ENCODE data around the gene SPEN.

Gene SPEN

GRCh38 chr1:15885701-15886610 lies 38.4 kb downstream of the SPEN start:
- Histone ChIP-seq H3K4me1 (ENCODE audit: control insufficient read depth, insufficient read depth, low read length) (peaks cover 17% of the 10 kb centered on the region), H3K9me3 (ENCODE audit: control insufficient read depth, insufficient read depth, low read depth, low read length) (no peaks in the 10 kb centered on the region), H3K27ac (ENCODE audit: extremely low read depth, low read depth, low read length) (peak overlapping the region; percentile 70), H3K4me3 (ENCODE audit: low read depth, low read length) (peak overlapping the region; percentile 32), H3K36me3 (ENCODE audit: control insufficient read depth in 2 of 2, insufficient read depth in 1 of 2, low read length in 2 of 2) (peaks cover 15 to 42% of the 10 kb centered on the region in 2 experiments; a peak in 2 of 3 replicates)
- POLR2A ChIA-PET = interaction anchor here (0.6 to 2.2 kb wide), 7 partner anchors 25 to 91 kb away, joined by 3 to 15 read pairs (median 8); partner anchors contain the start of gene SPEN
- CTCF ChIA-PET = interaction anchor here (0.6 to 1.7 kb wide), 4 partner anchors 9 to 94 kb away, joined by 3 to 7 read pairs (median 4); no protein-coding TSS in a partner anchor
- no peak for TF ChIP-seq ZNF16 (tag by site-specific recombination; IDR thresholded peaks at IDR 0.05; ENCODE audit: low read depth)
- TF ChIP-seq ZFP3 (tag by site-specific recombination; IDR thresholded peaks at IDR 0.05; ENCODE audit: low read depth) = no peak
- no peak for TF ChIP-seq ZNF654 (tag by site-specific recombination; IDR thresholded peaks at IDR 0.05; ENCODE audit: low read depth)
- TF ChIP-seq ZBTB10 (tag by site-specific recombination; IDR thresholded peaks at IDR 0.05) = no peak
- TF ChIP-seq, protein P1, sequence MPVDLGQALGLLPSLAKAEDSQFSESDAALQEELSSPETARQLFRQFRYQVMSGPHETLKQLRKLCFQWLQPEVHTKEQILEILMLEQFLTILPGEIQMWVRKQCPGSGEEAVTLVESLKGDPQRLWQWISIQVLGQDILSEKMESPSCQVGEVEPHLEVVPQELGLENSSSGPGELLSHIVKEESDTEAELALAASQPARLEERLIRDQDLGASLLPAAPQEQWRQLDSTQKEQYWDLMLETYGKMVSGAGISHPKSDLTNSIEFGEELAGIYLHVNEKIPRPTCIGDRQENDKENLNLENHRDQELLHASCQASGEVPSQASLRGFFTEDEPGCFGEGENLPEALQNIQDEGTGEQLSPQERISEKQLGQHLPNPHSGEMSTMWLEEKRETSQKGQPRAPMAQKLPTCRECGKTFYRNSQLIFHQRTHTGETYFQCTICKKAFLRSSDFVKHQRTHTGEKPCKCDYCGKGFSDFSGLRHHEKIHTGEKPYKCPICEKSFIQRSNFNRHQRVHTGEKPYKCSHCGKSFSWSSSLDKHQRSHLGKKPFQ (tag by site-specific recombination; IDR thresholded peaks at IDR 0.05) = peak; percentile 39; the same call in 1 of the 2 replicates
- peak; percentile 58 for TF ChIP-seq ZNF629 (tag by site-specific recombination; IDR thresholded peaks at IDR 0.05)
- TF ChIP-seq ZNF416 (tag by site-specific recombination; IDR thresholded peaks at IDR 0.05) = no peak
- TF ChIP-seq PRDM10 (tag by site-specific recombination; IDR thresholded peaks at IDR 0.05) = peak; percentile 80
- no peak for TF ChIP-seq RBAK (tag by site-specific recombination; IDR thresholded peaks at IDR 0.05)
- TF ChIP-seq ZNF670 (tag by site-specific recombination; IDR thresholded peaks at IDR 0.05; ENCODE audit: low read depth) = no peak
- peak; percentile 96 for TF ChIP-seq ZBTB20 (tag by site-specific recombination; IDR thresholded peaks at IDR 0.05)
- no peak for TF ChIP-seq ZNF510 (tag by site-specific recombination; IDR thresholded peaks at IDR 0.05; ENCODE audit: insufficient replicate concordance)
- no peak for TF ChIP-seq ZNF544 (tag by site-specific recombination; IDR thresholded peaks at IDR 0.05)
- no peak for TF ChIP-seq ZNF248 (tag by site-specific recombination; IDR thresholded peaks at IDR 0.05)
- no peak for TF ChIP-seq TCF7L2 (IDR thresholded peaks at IDR 0.05; ENCODE audit: borderline replicate concordance, low read depth, low read length)
- TF ChIP-seq ZNF513 (tag by site-specific recombination; IDR thresholded peaks at IDR 0.05) = no peak
- peak; percentile 77 for TF ChIP-seq OSR2 (tag by site-specific recombination; IDR thresholded peaks at IDR 0.05)
- TF ChIP-seq ZNF488 (tag by site-specific recombination; IDR thresholded peaks at IDR 0.05) = no peak
- peak; percentile 99 for TF ChIP-seq ZNF660 (tag by site-specific recombination; IDR thresholded peaks at IDR 0.05)
- TF ChIP-seq ZNF341 (tag by site-specific recombination; IDR thresholded peaks at IDR 0.05; ENCODE audit: low read depth) = peak; percentile 97
- no peak for TF ChIP-seq ZNF837 (tag by site-specific recombination; IDR thresholded peaks at IDR 0.05)
- TF ChIP-seq ZNF223 (tag by site-specific recombination; IDR thresholded peaks at IDR 0.05) = no peak
- TF ChIP-seq ZNF433 (tag by site-specific recombination; IDR thresholded peaks at IDR 0.05; ENCODE audit: low read depth) = no peak
- TF ChIP-seq ZNF626 (tag by site-specific recombination; IDR thresholded peaks at IDR 0.05) = no peak
- no peak for TF ChIP-seq ZNF274 (IDR thresholded peaks at IDR 0.05; ENCODE audit: low read length)
- no peak for TF ChIP-seq ZNF274 (tag by site-specific recombination; IDR thresholded peaks at IDR 0.05; ENCODE audit: borderline replicate concordance)
- TF ChIP-seq ZNF560 (tag by site-specific recombination; IDR thresholded peaks at IDR 0.05; ENCODE audit: borderline replicate concordance) = no peak
